Right lobe of liver (tissue), 6 donors: Measurements from ENCODE around the gene LINC01488. TPM values are rescaled to one million over a fixed set of nuclear protein-coding genes. Genes with fewer than 3 reads are reported as not detected.
A peak's percentile ranks its signal among the peaks of the same experiment; 100 is the strongest.

Source experiments
- ATAC-seq, 4 donors: fragments of 200-7000 bp; cut with Tn5 transposase; one replicate each; pipeline ENCODE4 v1.9.1; 2020; ENCODE audit warnings: mild to moderate bottlenecking in 4 of 4, moderate library complexity in 4 of 4
- DNase-seq, 3 donors: peaks; one replicate each; pipeline ENCODE4 v3.0.0-alpha.2; 2020
- H3K27ac ChIP-seq, 3 donors: fragments of 200-600 bp; one replicate each; pipeline ENCODE4 v1.8.0; 2022
- H3K27me3 ChIP-seq, 2 donors: fragments of 200-600 bp; one replicate each; pipeline ENCODE4 v1.8.0; 2022
- H3K36me3 ChIP-seq, 4 donors: fragments of 200-600 bp; sonication (generic) in 1 of 4; one replicate each; pipeline versions ENCODE4 v1.5.1 to v1.8.0; 2017 to 2022; ENCODE audit warnings: control low read depth in 1 of 4
- H3K4me1 ChIP-seq, 4 donors: fragments of 200-600 bp; sonication (generic) in 1 of 4; one replicate each; pipeline versions ENCODE4 v1.5.1 to v1.8.0; 2017 to 2022; ENCODE audit warnings: control low read depth in 1 of 4
- H3K4me3 ChIP-seq, 3 donors: fragments of 200-600 bp; one replicate each; pipeline ENCODE4 v1.8.0; 2022
- H3K9me3 ChIP-seq, 4 donors: fragments of 200-600 bp; sonication (generic) in 1 of 4; one replicate each; pipeline versions ENCODE4 v1.5.1 to v1.8.0; 2017 to 2022; ENCODE audit warnings: control low read depth in 1 of 4
- POLR2A ChIP-seq: fragments of 450-650 bp; IDR thresholded peaks from one replicate; pipeline ENCODE4 v1.6.1; 2017; ENCODE audit warnings: antibody characterized with exemption, mild to moderate bottlenecking
- WGBS: methylation state at CpG from one replicate; pipeline ENCODE4 v1.1.6; 2018; ENCODE audit warnings: low coverage, low lambda C conversion rate; ENCODE audit not compliant: insufficient coverage; ENCODE audit errors: missing lambda C conversion rate; 5-methylcytosine and 5-hydroxymethylcytosine counted together
- intact Hi-C, 2 donors: fragments of 100-400 bp; cut with DNase I; formaldehyde crosslinking; loops; one replicate each; pipeline versions ENCODE4 v1.11.2 to v1.14.1; 2022
- total RNA-seq, 6 experiments: library from RNA; depleted of rRNA in 2 of 6; stranded (reverse); fragments of >200 nt in 2 of 6; fragmentation: NEBNext Ultra II Directional in 3 of 6; extraction: Animal tissue kit (Norgen Biotek cat#: 25700) in 3 of 6; gene quantifications; one replicate each; pipeline versions ENCODE4 v1.1.0 to v1.2.4, GENCODE V29; 2016 to 2023
- TF ChIP-seq, protein P1 (sequence below), 4 donors: fragments of 200-600 bp in 3 of 4; fragments of 450-650 bp in 1 of 4; IDR thresholded peaks; one replicate each; pipeline versions ENCODE4 v1.5.1 to v1.8.0; 2016 to 2022; ENCODE audit warnings: antibody characterized with exemption in 4 of 4, mild to moderate bottlenecking in 2 of 4
- donor health status: DM: no; HTN: yes; CAD: no.
- donor health status: DM: no; HTN: no; CAD: no.
- donor health status: DM: no; HTN: no; CAD: no.
- donor health status: DM: no; HTN: yes; CAD: no.
- donor health status: DM: no; HTN: yes; CAD: no.

Gene LINC01488
- total RNA-seq, 6 experiments from 2014 or later: 0.63 to 22.9 (median 1.1) TPM; not detected in 1

GRCh38 chr11:69529001-69529400 is 47.5 kb downstream of the LINC01488 start:
- TF ChIP-seq, protein P1, sequence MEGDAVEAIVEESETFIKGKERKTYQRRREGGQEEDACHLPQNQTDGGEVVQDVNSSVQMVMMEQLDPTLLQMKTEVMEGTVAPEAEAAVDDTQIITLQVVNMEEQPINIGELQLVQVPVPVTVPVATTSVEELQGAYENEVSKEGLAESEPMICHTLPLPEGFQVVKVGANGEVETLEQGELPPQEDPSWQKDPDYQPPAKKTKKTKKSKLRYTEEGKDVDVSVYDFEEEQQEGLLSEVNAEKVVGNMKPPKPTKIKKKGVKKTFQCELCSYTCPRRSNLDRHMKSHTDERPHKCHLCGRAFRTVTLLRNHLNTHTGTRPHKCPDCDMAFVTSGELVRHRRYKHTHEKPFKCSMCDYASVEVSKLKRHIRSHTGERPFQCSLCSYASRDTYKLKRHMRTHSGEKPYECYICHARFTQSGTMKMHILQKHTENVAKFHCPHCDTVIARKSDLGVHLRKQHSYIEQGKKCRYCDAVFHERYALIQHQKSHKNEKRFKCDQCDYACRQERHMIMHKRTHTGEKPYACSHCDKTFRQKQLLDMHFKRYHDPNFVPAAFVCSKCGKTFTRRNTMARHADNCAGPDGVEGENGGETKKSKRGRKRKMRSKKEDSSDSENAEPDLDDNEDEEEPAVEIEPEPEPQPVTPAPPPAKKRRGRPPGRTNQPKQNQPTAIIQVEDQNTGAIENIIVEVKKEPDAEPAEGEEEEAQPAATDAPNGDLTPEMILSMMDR (IDR thresholded peaks at IDR 0.05): no peak
- TF ChIP-seq POLR2A: no peak
- ATAC-seq (no peak), DNase-seq (peak in 1 of 3 donors; percentile 37)
- WGBS: 90% methylated on average over 4 of the region's 13 CpGs
- Histone ChIP-seq H3K4me1 (no peaks in the 10 kb centered on the region), H3K4me3 (no peak overlapping the region), H3K27ac (no peak overlapping the region), H3K9me3 (no peaks in the 10 kb centered on the region), H3K27me3 (no peaks in the 10 kb centered on the region), H3K36me3 (no peaks in the 10 kb centered on the region)
- intact Hi-C loops: no loop called here

DNA sequence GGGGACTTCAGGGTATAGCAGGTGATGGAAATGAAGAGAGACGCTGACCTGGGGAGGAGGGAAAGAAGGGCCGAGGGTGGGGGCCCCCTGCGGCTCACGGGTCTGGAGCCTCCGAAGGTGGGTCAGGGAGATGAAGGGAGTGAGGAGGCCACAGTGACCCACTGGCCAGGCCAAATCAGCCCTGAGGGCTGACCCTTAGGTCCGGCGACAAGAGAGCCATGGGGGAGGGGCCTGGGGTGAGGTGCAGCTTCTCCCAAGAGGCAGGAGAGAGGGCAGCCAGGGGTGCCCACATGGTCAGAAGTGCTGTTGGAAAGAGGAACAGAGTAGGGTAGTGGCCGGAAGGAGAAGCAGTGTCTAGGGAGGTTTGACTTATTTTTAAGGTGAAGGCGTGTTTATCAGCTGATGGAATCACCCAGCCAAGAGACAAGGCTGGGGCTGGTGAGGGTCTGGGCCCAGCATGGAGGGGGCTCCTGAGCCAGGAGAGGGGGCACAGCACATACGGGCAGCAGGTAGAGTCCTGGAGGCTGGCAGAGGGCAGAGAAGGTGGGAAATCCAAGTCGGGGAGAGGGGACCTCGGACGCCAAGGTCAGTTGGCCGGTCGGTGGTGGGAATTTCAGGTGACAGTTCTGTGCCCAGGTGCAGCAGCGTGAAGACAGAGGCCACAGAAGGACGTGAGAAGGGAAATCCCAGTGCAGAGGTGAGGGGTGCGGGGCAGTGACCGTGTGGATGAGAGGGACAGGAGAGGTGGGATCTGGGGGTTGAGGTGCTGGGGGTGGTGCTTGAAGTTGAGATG is 49.0 kb downstream of the LINC01488 start:
- Histone ChIP-seq H3K27me3 (no peaks in the 10 kb centered on the region), H3K27ac (no peak overlapping the region), H3K9me3 (no peaks in the 10 kb centered on the region), H3K36me3 (no peaks in the 10 kb centered on the region), H3K4me3 (no peak overlapping the region), H3K4me1 (no peaks in the 10 kb centered on the region)
- DNase-seq (peak in 2 of 3 donors; percentile 39 to 60), ATAC-seq (peak in 3 of 4 donors; percentile 49 to 76 (median 57))
- TF ChIP-seq, protein P1 (IDR thresholded peaks at IDR 0.05): no peak
- no peak for TF ChIP-seq POLR2A
- intact Hi-C loops: no loop called here
- 64% methylated on average over 19 of the region's 19 CpGs for WGBS

DNA sequence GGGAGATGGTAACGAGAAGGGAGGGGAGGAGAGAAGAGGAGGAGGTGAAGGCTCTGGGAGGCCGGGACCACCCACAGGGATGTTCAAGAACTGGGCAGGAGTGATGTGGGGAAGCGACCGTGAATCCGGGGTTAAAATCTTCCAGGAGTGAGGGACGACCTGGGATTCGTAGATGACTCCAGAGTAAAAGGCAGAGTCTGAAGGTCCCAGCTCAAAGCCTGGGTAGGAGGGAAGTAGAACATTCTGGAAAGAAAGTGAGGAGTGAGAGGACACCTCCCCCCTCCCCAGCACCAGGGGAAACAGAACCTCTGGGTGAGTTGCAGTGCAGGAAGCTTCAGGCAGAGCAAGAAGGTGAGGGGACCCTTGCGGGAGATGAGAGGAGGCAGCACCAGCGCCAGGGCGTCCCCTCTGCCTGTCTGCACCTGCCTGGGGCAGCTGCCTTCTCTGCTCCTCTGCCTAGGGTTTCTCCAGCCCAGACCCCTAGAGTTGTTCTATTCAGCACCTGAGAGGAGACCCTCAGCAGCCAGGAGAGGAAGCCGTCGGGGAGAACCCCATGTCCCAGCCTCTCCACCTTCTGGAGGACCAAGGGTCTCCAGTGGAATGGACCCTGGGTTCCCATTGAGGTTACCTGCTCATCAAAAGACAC is 49.7 kb downstream of the LINC01488 start:
- H3K4me3 ChIP-seq: no peak overlapping the region
- TF ChIP-seq, protein P1 (IDR thresholded peaks at IDR 0.05): no peak
- no peak for TF ChIP-seq POLR2A
- no peaks in the 10 kb centered on the region for H3K4me1 ChIP-seq
- 81% methylated on average over 8 of the region's 12 CpGs for WGBS
- intact Hi-C loops: no loop called here
- no peak overlapping the region for H3K27ac ChIP-seq
- no peak for ATAC-seq
- DNase-seq: no peak
- H3K9me3 ChIP-seq: no peaks in the 10 kb centered on the region
- H3K27me3 ChIP-seq: no peaks in the 10 kb centered on the region
- H3K36me3 ChIP-seq: no peaks in the 10 kb centered on the region

DNA sequence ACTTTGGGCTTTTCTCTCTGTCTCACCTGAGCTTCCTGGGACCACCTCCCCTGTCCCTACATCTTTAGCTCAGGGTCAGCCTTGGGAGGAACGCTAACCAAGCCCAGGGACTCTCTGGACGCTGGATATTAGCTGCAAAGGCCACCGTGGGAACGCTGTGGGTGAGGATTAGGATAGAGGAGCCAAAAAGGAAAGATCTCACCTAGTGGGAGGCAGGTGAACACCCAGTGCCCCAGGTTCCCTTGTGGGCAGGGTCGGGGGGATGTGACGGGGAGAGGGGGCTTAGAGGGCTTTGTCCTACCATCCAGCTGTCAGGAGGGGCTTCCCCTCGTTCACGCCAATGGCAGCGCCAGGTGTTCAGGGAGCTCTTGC is 50.2 kb downstream of the LINC01488 start:
- DNase-seq (peak in 2 of 3 donors; percentile 10 to 25), ATAC-seq (no peak)
- Histone ChIP-seq H3K27me3 (no peaks in the 10 kb centered on the region), H3K36me3 (no peaks in the 10 kb centered on the region), H3K4me1 (no peaks in the 10 kb centered on the region), H3K9me3 (no peaks in the 10 kb centered on the region), H3K27ac (no peak overlapping the region), H3K4me3 (no peak overlapping the region)
- intact Hi-C loops: no loop called here
- TF ChIP-seq, protein P1 (IDR thresholded peaks at IDR 0.05): no peak
- TF ChIP-seq POLR2A: no peak
- WGBS: 67% methylated on average over 5 of the region's 9 CpGs
